Measurements from ENCODE around the gene HMMR.
"Not testable (repeated sequence)": the region's sequence is repeated elsewhere in the genome, so short reads cannot be mapped to it uniquely, and the experiment has no call there.

The HMMR gene

DNA sequence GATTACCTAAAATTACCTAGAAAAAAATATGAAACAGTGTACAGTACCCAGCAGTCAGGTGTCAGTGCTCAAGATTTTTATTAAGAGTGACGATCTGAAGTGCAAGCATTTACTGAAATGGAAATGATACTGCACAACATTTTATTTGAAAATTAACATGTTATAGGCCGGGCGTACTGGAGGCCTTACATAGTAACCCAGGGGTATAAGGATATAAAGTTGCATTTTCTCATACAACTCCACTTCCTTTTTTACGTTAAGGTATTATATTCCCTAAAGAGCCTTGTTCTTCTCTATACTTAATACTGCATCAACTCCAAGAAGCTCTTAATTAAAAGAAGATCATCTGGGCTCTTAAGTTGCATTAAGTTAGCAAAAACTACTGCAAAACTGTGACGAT lies 48.3 kb downstream of the HMMR start:
- DNase-seq (ENCODE audit: low read depth): no peak

DNA sequence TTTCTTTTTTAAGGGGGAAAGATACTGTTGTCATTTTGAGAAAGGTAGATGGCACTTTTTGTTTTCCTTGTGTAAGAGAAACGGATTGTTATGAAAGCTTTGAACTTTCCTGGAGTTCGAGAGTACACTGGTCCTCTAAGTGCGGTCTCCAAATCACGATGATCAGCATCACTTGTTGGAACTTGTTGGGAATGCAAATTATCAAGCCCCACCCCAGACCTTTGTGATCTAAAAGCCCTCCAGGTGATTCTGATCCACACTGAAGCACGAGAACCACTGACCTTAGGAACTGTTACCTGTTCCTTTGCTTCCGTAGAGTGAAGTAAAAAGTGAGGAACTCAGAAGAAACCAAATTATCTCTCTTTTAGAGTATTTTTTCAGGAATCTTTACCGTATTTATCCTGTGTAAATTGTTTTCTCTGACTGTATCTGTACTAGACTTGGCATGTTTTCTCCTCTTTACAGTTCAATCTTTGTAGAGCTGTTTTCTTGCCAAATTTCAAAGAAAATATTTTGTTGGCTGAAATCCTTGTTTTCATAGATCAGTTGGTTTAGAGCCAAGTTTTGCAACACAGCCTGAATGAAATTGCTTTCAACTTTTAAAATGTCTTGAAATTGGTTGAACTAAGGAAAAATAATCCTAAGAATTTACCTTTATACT lies 49.0 kb downstream of the HMMR start:
- DNase-seq (ENCODE audit: low read depth): no peak

- no peak for DNase-seq (ENCODE audit: low read depth)
Measured at GRCh38 chr5:163512526-163512925, 52.1 kb downstream of the HMMR start.

GRCh38 chr5:163525096-163525495 lies 64.7 kb downstream of the HMMR start:
- DNase-seq (ENCODE audit: low read depth): no peak

GRCh38 chr5:163529698-163530097 lies 69.3 kb downstream of the HMMR start:
- DNase-seq (ENCODE audit: low read depth): no peak

GRCh38 chr5:163531272-163531671 lies 70.8 kb downstream of the HMMR start:
- DNase-seq (ENCODE audit: low read depth): no peak

GRCh38 chr5:163532171-163533084 lies 72.0 kb downstream of the HMMR start:
- DNase-seq (ENCODE audit: low read depth): no peak

DNA sequence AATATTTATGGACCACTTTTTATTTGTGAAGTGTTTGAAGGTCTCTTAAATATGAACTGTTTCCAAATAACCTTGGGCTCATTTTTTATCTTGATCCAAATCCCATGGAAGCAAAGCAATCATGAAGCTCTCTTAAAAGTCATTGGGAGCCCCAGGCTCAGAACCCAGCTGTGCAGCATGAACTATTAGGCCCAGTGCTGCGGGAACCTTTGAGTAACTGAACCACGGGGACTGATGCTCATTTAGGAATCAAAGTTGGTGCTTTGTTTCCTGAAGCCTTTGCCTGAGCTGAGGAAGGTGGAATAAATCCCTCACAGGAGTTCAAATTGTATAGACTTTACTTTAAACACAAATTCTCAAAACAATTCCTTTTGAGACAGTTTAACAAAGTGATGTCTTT lies 72.8 kb downstream of the HMMR start:
- DNase-seq (ENCODE audit: low read depth): no peak

DNA sequence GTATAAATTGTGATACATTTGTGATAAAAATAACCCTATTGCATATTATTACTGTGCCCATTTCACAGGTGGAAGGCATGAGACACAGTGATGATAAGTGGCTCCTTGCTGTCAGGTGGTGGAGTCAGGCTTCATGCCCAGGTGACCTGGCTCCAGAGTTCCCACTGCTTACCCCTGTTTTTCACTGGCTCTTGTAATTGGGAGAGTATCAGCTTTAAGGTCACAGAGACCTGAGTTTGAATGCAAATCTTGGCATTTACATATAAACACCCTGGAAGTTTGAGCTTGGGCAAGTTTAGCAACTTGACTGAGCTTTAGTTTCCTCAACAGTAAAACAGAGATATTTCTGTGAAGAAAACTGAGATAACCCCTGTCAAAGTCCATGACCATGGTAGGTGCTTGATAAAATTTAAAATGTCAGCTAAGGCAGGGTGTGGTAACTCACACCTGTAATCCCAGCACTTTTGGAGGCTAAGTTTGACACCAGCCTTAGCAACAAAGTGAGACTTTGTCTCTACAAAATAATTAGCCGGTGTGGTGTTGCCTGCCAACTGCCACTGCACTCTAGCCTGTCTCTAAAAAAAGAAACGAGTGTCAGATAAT lies 74.2 kb downstream of the HMMR start:
- no peak for DNase-seq (ENCODE audit: low read depth)

DNA sequence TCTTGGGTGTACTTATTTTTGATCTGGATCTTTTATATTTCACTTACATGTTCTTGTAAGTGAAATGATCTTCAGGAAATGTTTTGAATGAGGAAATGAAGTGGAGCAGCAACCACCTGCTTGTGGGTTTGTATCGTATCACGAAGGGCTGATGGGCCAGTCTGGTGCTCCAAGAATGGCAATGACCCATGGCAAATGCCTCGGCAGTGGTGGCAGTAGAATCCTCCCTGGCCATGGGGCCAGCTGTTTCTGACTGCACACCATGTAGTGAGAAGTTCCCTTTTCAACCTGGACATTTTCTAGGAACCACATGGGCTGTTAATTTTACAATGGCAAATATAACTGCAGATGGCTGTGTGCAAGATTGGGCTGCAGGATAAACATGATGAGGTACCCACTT lies 74.9 kb downstream of the HMMR start:
- DNase-seq (ENCODE audit: low read depth): no peak

- DNase-seq (ENCODE audit: low read depth): not testable (repeated sequence)
Measured at GRCh38 chr5:163536442-163536841, 76.0 kb downstream of the HMMR start.

DNA sequence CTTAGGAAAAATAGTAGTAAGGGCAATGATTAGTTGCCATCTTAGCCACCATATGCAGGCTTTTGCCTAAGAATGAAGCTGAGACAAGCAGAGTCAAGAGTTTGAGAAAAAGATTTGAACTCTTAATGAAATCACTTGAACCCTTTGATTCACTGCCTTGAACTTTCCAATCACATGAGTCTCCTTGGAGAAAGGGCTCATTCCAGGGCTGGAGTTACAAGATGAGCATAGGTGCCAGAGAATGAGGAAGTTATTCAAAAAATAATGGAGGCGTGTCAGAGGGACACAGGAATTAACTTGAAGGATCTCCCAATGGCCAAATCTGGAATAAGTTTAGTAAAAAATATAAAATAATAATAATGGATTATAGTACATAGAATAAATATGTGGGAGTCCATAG lies 80.3 kb downstream of the HMMR start:
- no peak for DNase-seq (ENCODE audit: low read depth)

Measured in T-helper 22 cell (primary cell).